GM21786 (cell line): Measurements from ENCODE around the gene BDKRB1.

Source experiments
- ATAC-seq: cut with Tn5 transposase; IDR thresholded peaks from one replicate; pipeline ENCODE4 v1.9.1; 2021; ENCODE audit not compliant: unreplicated experiment

BDKRB1 gene

DNA sequence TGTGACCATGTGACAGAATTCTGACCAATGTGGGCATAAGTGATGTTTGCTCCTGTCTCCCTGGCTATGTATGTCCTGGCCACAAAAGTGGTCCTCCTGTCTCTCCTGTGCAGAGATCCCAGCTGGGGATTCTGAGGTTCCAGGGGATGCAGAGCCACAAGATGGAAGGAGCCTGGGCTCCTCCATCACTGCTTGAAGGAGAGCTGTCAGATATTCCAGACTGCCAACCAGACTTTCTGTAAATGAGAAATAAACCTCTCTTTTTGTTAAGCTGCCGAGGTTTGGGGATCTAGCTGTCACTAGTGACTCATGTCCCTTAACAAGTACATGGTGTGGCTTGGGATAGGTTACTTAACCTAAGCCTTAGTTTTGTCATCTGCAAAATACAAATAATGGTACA is 21.9 kb downstream of the BDKRB1 start:
- no peak for ATAC-seq

GRCh38 chr14:96279564-96279963 is 23.6 kb downstream of the BDKRB1 start:
- ATAC-seq: no peak

- no peak for ATAC-seq
Observed at GRCh38 chr14:96280104-96280503, 24.1 kb downstream of the BDKRB1 start.

GRCh38 chr14:96281486-96281885 is 25.5 kb downstream of the BDKRB1 start:
- no peak for ATAC-seq

GRCh38 chr14:96284008-96284407 is 28.0 kb downstream of the BDKRB1 start:
- ATAC-seq: no peak

- no peak for ATAC-seq
Observed at GRCh38 chr14:96284430-96284829, 28.4 kb downstream of the BDKRB1 start.

GRCh38 chr14:96285667-96286066 is 29.7 kb downstream of the BDKRB1 start:
- ATAC-seq: no peak

GRCh38 chr14:96286251-96286650 is 30.2 kb downstream of the BDKRB1 start:
- no peak for ATAC-seq

DNA sequence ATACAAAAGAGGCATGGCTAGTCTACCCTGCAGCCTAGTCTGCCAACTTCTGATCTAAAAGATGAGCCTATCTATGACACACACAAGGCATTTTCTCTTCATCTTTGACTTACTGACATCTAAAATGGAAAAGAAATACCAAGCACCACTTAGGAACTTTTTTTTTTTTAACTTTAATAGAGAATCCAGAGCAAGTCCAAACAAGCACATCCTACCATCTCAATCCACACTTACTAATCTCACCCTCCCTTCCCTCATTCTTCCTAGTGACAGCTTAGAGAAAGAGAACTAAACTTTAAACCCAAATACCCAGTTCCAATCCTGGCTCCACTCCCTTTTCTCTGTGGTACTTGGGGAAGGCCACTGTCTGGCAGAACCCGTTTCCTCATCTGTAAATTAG is 31.8 kb downstream of the BDKRB1 start:
- no peak for ATAC-seq

GRCh38 chr14:96294246-96294645 is 38.2 kb downstream of the BDKRB1 start:
- ATAC-seq: no peak

GRCh38 chr14:96297000-96297399 is 41.0 kb downstream of the BDKRB1 start:
- ATAC-seq: no peak

GRCh38 chr14:96297997-96298515 is 42.0 kb downstream of the BDKRB1 start:
- no peak for ATAC-seq

DNA sequence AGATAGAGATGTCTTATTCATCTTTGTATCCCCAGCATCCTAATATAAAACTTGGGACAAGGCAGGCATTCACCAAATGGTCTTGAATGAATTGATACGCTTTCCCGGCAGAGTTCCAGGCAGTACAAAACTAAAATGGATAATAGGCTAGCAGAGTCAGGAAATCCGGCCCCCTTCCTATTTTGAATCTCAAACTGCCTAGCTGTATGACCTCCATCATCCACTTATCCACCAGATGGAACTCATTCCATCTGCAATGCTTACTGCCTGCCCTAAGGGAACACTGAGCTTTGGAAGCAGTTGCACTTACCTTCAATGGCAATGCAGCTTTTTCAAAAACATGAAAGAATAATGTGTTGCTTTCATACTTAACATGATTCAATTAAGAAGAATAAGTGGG is 43.4 kb downstream of the BDKRB1 start:
- no peak for ATAC-seq

DNA sequence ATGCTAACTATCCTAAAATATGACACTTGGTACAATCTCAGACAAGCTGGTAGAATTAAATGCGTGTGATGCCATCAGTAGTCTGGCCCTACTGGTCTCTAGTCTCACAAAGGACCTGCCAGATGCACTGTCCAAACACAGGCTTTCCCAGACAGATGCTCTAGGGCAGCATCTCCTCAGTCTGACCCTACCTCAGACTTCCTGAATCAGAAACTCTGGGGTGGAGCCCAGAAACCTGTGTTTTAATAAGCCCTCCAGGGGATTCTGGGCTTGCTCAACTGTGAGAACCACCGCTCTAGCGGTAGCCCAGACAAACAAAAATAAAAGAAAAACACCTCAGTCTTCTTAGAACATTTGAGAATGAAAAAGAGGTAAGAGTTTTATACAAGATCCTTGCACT is 48.0 kb downstream of the BDKRB1 start:
- ATAC-seq: no peak

- no peak for ATAC-seq
Observed at GRCh38 chr14:96304956-96305355, 48.9 kb downstream of the BDKRB1 start.

DNA sequence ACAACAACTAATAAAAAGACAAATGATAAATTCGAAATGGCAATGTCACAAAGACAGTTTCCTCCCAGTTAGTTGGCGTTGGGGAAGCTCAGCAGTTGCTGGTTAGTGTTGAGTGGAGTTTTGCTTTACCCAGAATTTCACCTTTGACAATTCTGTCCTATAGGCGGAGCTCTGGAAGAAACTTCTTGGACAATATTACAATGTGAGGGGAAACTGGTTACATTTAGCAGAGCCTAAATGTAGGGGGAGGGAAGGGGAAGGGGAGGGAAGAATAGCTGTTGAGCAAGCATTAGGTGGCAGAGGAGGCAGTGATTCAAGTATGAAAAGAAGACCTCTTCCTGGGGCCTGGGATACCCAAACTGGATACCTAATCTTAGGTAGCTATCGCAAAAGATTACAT is 51.4 kb downstream of the BDKRB1 start:
- no peak for ATAC-seq

DNA sequence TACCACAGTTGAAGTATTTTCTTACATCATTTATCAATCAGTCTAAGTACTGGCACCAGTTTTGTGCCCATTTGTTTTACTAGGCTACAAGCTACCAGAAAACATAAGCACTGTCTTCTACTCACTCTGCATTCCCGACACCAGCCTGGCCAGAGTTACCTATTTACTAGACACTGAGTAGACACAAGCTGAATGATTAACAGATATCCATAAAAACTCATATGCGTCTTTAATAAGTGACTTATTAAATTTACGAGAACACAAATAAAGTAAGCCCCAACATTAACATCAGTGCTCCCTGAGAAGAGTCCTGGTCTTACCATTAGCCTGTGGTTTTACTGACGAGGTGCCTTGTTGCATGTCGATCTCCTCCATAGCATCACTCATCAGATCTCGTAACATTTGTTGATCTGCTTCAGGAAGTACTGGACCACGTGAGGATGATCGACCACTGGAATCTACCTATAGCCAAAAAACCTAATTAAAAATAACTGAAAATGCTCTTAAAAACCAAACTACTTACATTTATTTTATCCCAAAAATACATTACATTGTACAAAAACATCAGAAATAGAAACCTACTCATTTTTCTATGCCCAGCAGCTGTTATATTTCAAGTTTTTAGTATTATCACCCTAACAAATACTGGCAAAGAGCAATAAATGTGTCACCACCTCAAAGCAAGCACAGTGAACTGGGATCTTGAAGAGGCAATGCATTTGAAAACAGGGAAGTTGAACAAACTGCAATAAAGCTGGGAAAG is 53.3 kb downstream of the BDKRB1 start:
- ATAC-seq: no peak

DNA sequence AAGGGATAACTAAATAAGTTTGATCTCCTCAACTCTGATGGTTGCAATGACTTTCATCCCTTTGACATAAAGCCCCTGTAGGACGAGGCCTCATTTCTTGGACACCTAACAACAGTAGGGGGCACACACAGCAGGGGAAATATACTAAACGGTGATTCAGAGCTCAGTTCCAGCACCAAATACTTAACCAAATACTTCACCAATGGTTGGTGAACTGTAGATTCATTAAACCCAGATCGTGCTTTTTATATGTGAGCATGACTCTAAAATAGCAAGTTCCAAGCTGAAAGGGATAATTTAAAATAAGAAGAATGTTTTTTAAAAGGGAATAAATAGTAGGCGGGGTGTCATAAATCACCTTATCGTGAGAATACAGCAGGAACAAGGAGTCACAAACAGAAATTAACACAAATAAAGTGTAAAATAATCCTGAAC is 53.9 kb downstream of the BDKRB1 start:
- ATAC-seq: no peak

DNA sequence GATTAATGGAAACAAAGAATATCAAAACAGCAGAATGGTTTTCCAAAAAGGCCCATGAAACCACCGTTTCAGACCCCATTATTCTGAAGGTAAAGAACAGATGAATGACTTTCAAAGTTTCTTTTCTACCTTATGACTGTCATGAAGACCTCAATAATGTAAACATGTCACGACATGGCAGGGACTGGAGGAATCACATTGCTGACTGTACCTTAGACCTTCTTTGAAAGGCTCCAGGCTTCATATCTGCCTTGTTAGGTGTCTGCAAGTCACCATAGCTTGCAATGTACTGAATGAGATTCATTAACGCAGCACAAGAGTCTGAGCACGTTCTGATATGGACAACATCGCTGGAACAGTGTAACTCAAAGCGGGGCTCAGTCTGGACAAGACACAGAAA is 54.9 kb downstream of the BDKRB1 start:
- ATAC-seq: no peak
